ENCODE measurements around the gene SLBP.

- no peak for TF ChIP-seq POLR2A (IDR thresholded peaks at IDR 0.05)
- TF ChIP-seq CTCF (IDR thresholded peaks at IDR 0.05), result no peak
Measured at GRCh38 chr4:1705732-1706131, 6.4 kb downstream of the SLBP start.
